H1 (cell line): ENCODE results near the gene PRTG. TPM values are rescaled to one million over a fixed set of nuclear protein-coding genes. Genes with fewer than 3 reads are reported as not detected.

Source experiments
- CTCF ChIA-PET: fragments of 300-600 bp; sonication (Branson Sonifier 250); formaldehyde crosslinking; loops from one replicate; lab custom pipeline; 2021; ENCODE audit not compliant: partially characterized antibody; lab: Charles Lee
- POLR2A ChIA-PET: fragments of 300-600 bp; sonication (Branson Sonifier 250); formaldehyde crosslinking; loops from one replicate; lab custom pipeline; 2021; ENCODE audit warnings: inconsistent platforms; ENCODE audit not compliant: partially characterized antibody; lab: Charles Lee
- DNase-seq, 2 experiments: peaks; one replicate each; pipeline versions ENCODE4 v3.0.0 to v3.0.0-alpha.2; 2010 to 2022; ENCODE audit warnings: low spot score in 2 of 2, low read depth in 1 of 2, mixed read lengths in 1 of 2
- FAIRE-seq: peaks from 2 replicates; lab custom pipeline; 2011; peaks lifted over from hg19 to GRCh38; lab: Jason Lieb, UNC
- H2AFZ ChIP-seq: 2 replicates; pipeline ENCODE4 v1.8.1; 2012; ENCODE audit warnings: low read length, inconsistent platforms
- H2AK5ac ChIP-seq: 2 replicates; pipeline ENCODE4 v1.6.1; 2013; ENCODE audit warnings: low read depth, low read length
- H2BK120ac ChIP-seq: replicated peaks from 2 replicates; pipeline ENCODE3; 2013; ENCODE audit warnings: low read depth, low read length, inconsistent platforms
- H2BK12ac ChIP-seq: 2 replicates; pipeline ENCODE4 v1.6.1; 2013; ENCODE audit warnings: low read depth, low read length
- H2BK15ac ChIP-seq: 2 replicates; pipeline ENCODE4 v1.6.1; 2013; ENCODE audit warnings: low read length
- H2BK20ac ChIP-seq: 2 replicates; pipeline ENCODE4 v1.6.1; 2013; ENCODE audit warnings: low read length
- H2BK5ac ChIP-seq: 2 replicates; pipeline ENCODE4 v1.6.1; 2013; ENCODE audit warnings: low read depth, low read length
- H3K14ac ChIP-seq: 2 replicates; pipeline ENCODE4 v1.6.1; 2013; ENCODE audit warnings: inconsistent platforms; ENCODE audit not compliant: insufficient read length
- H3K18ac ChIP-seq: 2 replicates; pipeline ENCODE4 v1.6.1; 2013; ENCODE audit warnings: low read length; ENCODE audit errors: extremely low read depth
- H3K23ac ChIP-seq: 2 replicates; pipeline ENCODE4 v1.6.1; 2013; ENCODE audit warnings: inconsistent platforms; ENCODE audit not compliant: insufficient read length
- H3K23me2 ChIP-seq: 2 replicates; pipeline ENCODE4 v1.6.1; 2013; ENCODE audit warnings: low read depth, low read length
- H3K27ac ChIP-seq: 2 replicates; pipeline ENCODE4 v1.6.1; 2011; ENCODE audit warnings: low read depth, low read length, inconsistent platforms
- H3K27me3 ChIP-seq, 4 experiments: replicated peaks in 1 of 4; 1 replicate in 1 of 4; 2 replicates in 3 of 4; pipeline versions ENCODE4 v1.6.1 to v1.8.1; 2011 to 2013; ENCODE audit warnings: low read length in 3 of 4, mild to moderate bottlenecking in 3 of 4, inconsistent platforms in 2 of 4, mixed read lengths in 2 of 4, moderate library complexity in 1 of 4; ENCODE audit not compliant: control insufficient read depth in 3 of 4, insufficient read depth in 3 of 4; ENCODE audit errors: extremely low read depth in 1 of 4
- H3K36me3 ChIP-seq, 4 experiments: 2 replicates each; pipeline versions ENCODE4 v1.6.1 to v1.8.1; 2011 to 2013; ENCODE audit warnings: mild to moderate bottlenecking in 4 of 4, low read length in 3 of 4, moderate library complexity in 2 of 4, control low read depth in 1 of 4, inconsistent platforms in 1 of 4; ENCODE audit not compliant: insufficient read depth in 4 of 4, control insufficient read depth in 2 of 4
- H3K4ac ChIP-seq: replicated peaks from 2 replicates; pipeline ENCODE3; 2013; ENCODE audit warnings: low read length, low read depth, mixed read lengths, inconsistent platforms; ENCODE audit not compliant: insufficient read length
- H3K4me1 ChIP-seq, 4 experiments: replicated peaks in 1 of 4; 1 replicate in 1 of 4; 2 replicates in 3 of 4; pipeline versions ENCODE4 v1.6.1 to v1.8.1; 2011 to 2013; ENCODE audit warnings: low read length in 3 of 4, inconsistent platforms in 2 of 4, mixed read lengths in 1 of 4; ENCODE audit not compliant: insufficient read depth in 4 of 4, control insufficient read depth in 3 of 4
- H3K4me2 ChIP-seq, 2 experiments: 2 replicates each; pipeline versions ENCODE4 v1.6.1 to v1.8.1; 2011 to 2013; ENCODE audit warnings: low read depth in 2 of 2, low read length in 2 of 2, control low read depth in 1 of 2, inconsistent platforms in 1 of 2, mild to moderate bottlenecking in 1 of 2; ENCODE audit not compliant: insufficient read depth in 1 of 2
- H3K4me3 ChIP-seq, 4 experiments: fragments of 200-600, 300-600 bp in 1 of 4; sonication (generic), shearing (Covaris generic), sonication (Bioruptor Twin) in 1 of 4; 2 replicates each; pipeline versions ENCODE4 v1.5.1 to v1.8.1; 2011 to 2016; ENCODE audit warnings: low read length in 4 of 4, low read depth in 3 of 4, control low read depth in 2 of 4, inconsistent platforms in 2 of 4, mild to moderate bottlenecking in 2 of 4, mixed read lengths in 1 of 4, moderate library complexity in 1 of 4; ENCODE audit not compliant: insufficient read depth in 2 of 4; ENCODE audit errors: extremely low read depth in 1 of 4
- H3K56ac ChIP-seq: replicated peaks from 2 replicates; pipeline ENCODE3; 2013; ENCODE audit warnings: low read depth, mild to moderate bottlenecking, mixed read lengths, low read length, inconsistent platforms; ENCODE audit not compliant: insufficient read length
- H3K79me1 ChIP-seq: 2 replicates; pipeline ENCODE4 v1.6.1; 2013; ENCODE audit warnings: low read depth, low read length, control low read depth
- H3K79me2 ChIP-seq, 2 experiments: 2 replicates each; pipeline versions ENCODE4 v1.6.1 to v1.8.1; 2012 to 2013; ENCODE audit warnings: low read length in 2 of 2, mild to moderate bottlenecking in 2 of 2, inconsistent platforms in 1 of 2; ENCODE audit not compliant: insufficient read depth in 2 of 2, control insufficient read depth in 1 of 2
- H3K9ac ChIP-seq, 4 experiments: replicated peaks in 1 of 4; 1 replicate in 1 of 4; 2 replicates in 3 of 4; pipeline versions ENCODE4 v1.6.1 to v1.8.1; 2011 to 2013; ENCODE audit warnings: low read depth in 3 of 4, low read length in 3 of 4, control low read depth in 2 of 4, mild to moderate bottlenecking in 2 of 4, moderate library complexity in 2 of 4, inconsistent platforms in 1 of 4; ENCODE audit errors: extremely low read depth in 1 of 4
- H3K9me3 ChIP-seq, 2 experiments: 2 replicates each; pipeline versions ENCODE4 v1.6.1 to v1.8.1; 2012 to 2013; ENCODE audit warnings: mild to moderate bottlenecking in 2 of 2, moderate library complexity in 2 of 2, control low read depth in 1 of 2, inconsistent platforms in 1 of 2, low read depth in 1 of 2, low read length in 1 of 2, mixed read lengths in 1 of 2; ENCODE audit not compliant: insufficient read depth in 2 of 2
- H4K20me1 ChIP-seq, 2 experiments: replicated peaks in 1 of 2; 2 replicates each; pipeline versions ENCODE3 to v1.8.1; 2011 to 2013; ENCODE audit warnings: inconsistent platforms in 2 of 2, low read length in 2 of 2, mild to moderate bottlenecking in 1 of 2; ENCODE audit not compliant: insufficient read depth in 2 of 2, control insufficient read depth in 1 of 2
- H4K5ac ChIP-seq: 2 replicates; pipeline ENCODE4 v1.6.1; 2013; ENCODE audit warnings: low read length, low read depth, mixed read lengths, inconsistent platforms; ENCODE audit not compliant: insufficient read length
- H4K8ac ChIP-seq: 2 replicates; pipeline ENCODE4 v1.8.0; 2013; ENCODE audit warnings: mild to moderate bottlenecking, moderate library complexity, low read length, inconsistent platforms; ENCODE audit not compliant: insufficient read depth; ENCODE audit errors: extremely low read depth
- H4K91ac ChIP-seq: replicated peaks from 2 replicates; pipeline ENCODE3; 2013; ENCODE audit warnings: low read length, mixed read lengths, inconsistent platforms; ENCODE audit not compliant: insufficient read length
- CBX5 ChIP-seq: fragments of 300-800, 300-1000 bp; sonication (generic); IDR thresholded peaks from 2 replicates; pipeline ENCODE4 v1.7.1; 2016; ENCODE audit warnings: antibody characterized with exemption, low read length, low read depth
- CREB1 ChIP-seq: IDR thresholded peaks from 2 replicates; pipeline ENCODE4 v1.6.1; 2012; ENCODE audit warnings: inconsistent platforms
- GTF2F1 ChIP-seq: IDR thresholded peaks from 2 replicates; pipeline ENCODE4 v1.6.1; 2012; ENCODE audit warnings: low read depth, low read length, improper control_type of control experiment, borderline replicate concordance
- PHF8 ChIP-seq: fragments of 200-600 bp; sonication (generic); conservative IDR thresholded peaks from 2 replicates; pipeline ENCODE4 v1.7.1; 2012; ENCODE audit warnings: low read depth, mild to moderate bottlenecking, inconsistent platforms, low read length, moderate library complexity
- RNF2 ChIP-seq: fragments of 200-900, 300-1000 bp; sonication (generic); IDR thresholded peaks from 2 replicates; pipeline ENCODE4 v1.7.1; 2016; ENCODE audit warnings: borderline replicate concordance, low read depth, mild to moderate bottlenecking, antibody characterized with exemption, low read length; ENCODE audit not compliant: poor library complexity, severe bottlenecking; ENCODE audit errors: missing control alignments
- SIN3A ChIP-seq, 2 experiments: IDR thresholded peaks in 1 of 2; conservative IDR thresholded peaks in 1 of 2; 2 replicates each; pipeline ENCODE4 v1.6.1; 2011 to 2012; ENCODE audit warnings: low read length in 2 of 2, improper control_type of control experiment in 1 of 2, low read depth in 1 of 2, mild to moderate bottlenecking in 1 of 2
- SIRT6 ChIP-seq: IDR thresholded peaks from one replicate; pipeline ENCODE4 v1.7.1; 2012; ENCODE audit warnings: low read length, inconsistent platforms
- SIX5 ChIP-seq: IDR thresholded peaks from 2 replicates; pipeline ENCODE4 v1.6.1; 2011; ENCODE audit warnings: mild to moderate bottlenecking, low read depth, low read length
- SP1 ChIP-seq: IDR thresholded peaks from 2 replicates; pipeline ENCODE4 v1.6.1; 2011; ENCODE audit warnings: low read depth, low read length
- SP2 ChIP-seq: IDR thresholded peaks from 2 replicates; pipeline ENCODE4 v1.6.1; 2012; ENCODE audit warnings: mild to moderate bottlenecking, low read length, inconsistent platforms
- SP4 ChIP-seq: IDR thresholded peaks from 2 replicates; pipeline ENCODE4 v1.6.1; 2012; ENCODE audit warnings: low read length, inconsistent platforms
- TAF1 ChIP-seq: IDR thresholded peaks from 2 replicates; pipeline ENCODE4 v1.6.1; 2011; ENCODE audit warnings: mild to moderate bottlenecking, low read depth, low read length
- YY1 ChIP-seq: IDR thresholded peaks from 2 replicates; pipeline ENCODE4 v1.6.1; 2011; ENCODE audit warnings: low read depth, mild to moderate bottlenecking, low read length
- polyA plus RNA-seq, 7 experiments: library from polyadenylated mRNA; depleted of rRNA in 3 of 7; stranded (reverse) in 5 of 7; unstranded in 2 of 7; fragments of >200 nt in 5 of 7; fragments of 200-250 nt in 2 of 7; gene quantifications; 1 replicate in 5 of 7; 2 replicates in 1 of 7; 4 replicates in 1 of 7; pipeline versions ENCODE4 v1.2.1 to v1.2.3, GENCODE V29; 2011 to 2013; ENCODE audit warnings: missing spikeins in 2 of 7, mixed read lengths in 2 of 7
- total RNA-seq: library from RNA; stranded (reverse); fragmentation: NEBNext Ultra II Directional; extraction: Animal tissue kit (Norgen Biotek cat#: 25700); gene quantifications from 2 replicates; pipeline ENCODE4 v1.2.1, GENCODE V29; 2021

Gene PRTG
- total and polyA plus RNA-seq, 2 of the 8 experiments (the other 6 are each of a cell fraction or from before 2014, with no cell fraction given): 3.1 to 3.2 TPM

- ChIA-PET POLR2A (no interaction called here), CTCF (no interaction called here)
- H2BK120ac ChIP-seq: no peak overlapping the region
- no peak overlapping the region for H4K5ac ChIP-seq
- H4K20me1 ChIP-seq: no peaks in the 10 kb centered on the region
- no peaks in the 10 kb centered on the region; the same call in 1 of the 2 replicates for H3K23me2 ChIP-seq
- H3K4me3 ChIP-seq: no peak overlapping the region
- no peak overlapping the region for H3K4me2 ChIP-seq
- TF ChIP-seq RNF2: no peak
- TF ChIP-seq SIRT6: no peak
- no peak for TF ChIP-seq SIN3A (conservative IDR thresholded peaks at IDR 0.05 in 1 of 2, IDR thresholded peaks at IDR 0.05 in 1 of 2; ENCODE audit: low read depth in 1 of 2, low read length in 2 of 2)
- no peak for TF ChIP-seq YY1
- no peak for TF ChIP-seq SIX5
- no peak for TF ChIP-seq CREB1
- TF ChIP-seq SP1: no peak
- no peak for TF ChIP-seq SP4
- TF ChIP-seq TAF1: no peak
- TF ChIP-seq GTF2F1: no peak
- no peak for TF ChIP-seq CBX5
- TF ChIP-seq PHF8: no peak
- no peak for TF ChIP-seq SP2
- no peak overlapping the region for H2BK12ac ChIP-seq
- no peaks in the 10 kb centered on the region for H3K79me1 ChIP-seq
- H3K27ac ChIP-seq: no peak overlapping the region
- H2BK20ac ChIP-seq: no peak overlapping the region
- no peak overlapping the region for H2BK15ac ChIP-seq
- H2BK5ac ChIP-seq: no peak overlapping the region
- H3K36me3 ChIP-seq: no peaks in the 10 kb centered on the region
- H3K79me2 ChIP-seq: no peaks in the 10 kb centered on the region
- FAIRE-seq (no peak), DNase-seq (no peak)
- no peaks in the 10 kb centered on the region for H3K4me1 ChIP-seq
- H3K23ac ChIP-seq: no peak overlapping the region
- no peak overlapping the region for H4K8ac ChIP-seq
- H3K18ac ChIP-seq: no peak overlapping the region
- no peak overlapping the region for H3K56ac ChIP-seq
- H3K9ac ChIP-seq: no peak overlapping the region
- H3K9me3 ChIP-seq: peaks cover 2 to 3% of the 10 kb centered on the region in 2 experiments; a peak in 3 of 4 replicates
- H2AK5ac ChIP-seq: no peak overlapping the region
- H3K4ac ChIP-seq: no peak overlapping the region
- H4K91ac ChIP-seq: no peak overlapping the region
- no peak overlapping the region for H3K14ac ChIP-seq
- no peak overlapping the region for H2AFZ ChIP-seq
- no peaks in the 10 kb centered on the region for H3K27me3 ChIP-seq
Measured at GRCh38 chr15:55573224-55573623, 169.7 kb downstream of the PRTG start.
